Naive thymus-derived CD4-positive, alpha-beta T cell (primary cell): ENCODE measurements around the gene GBA2. TPM values are rescaled to one million over a fixed set of nuclear protein-coding genes. Genes with fewer than 3 reads are reported as not detected.

Experiments
- ATAC-seq: fragments of 150-1000 bp; cut with Tn5 transposase; 2 replicates; pipeline ENCODE4 v1.10.0; 2021; ENCODE audit warnings: mild to moderate bottlenecking, moderate library complexity
- CTCF ChIA-PET: fragments of 350-600 bp; sonication (Branson Sonifier 250); formaldehyde crosslinking; loops from one replicate; lab custom pipeline; 2021; ENCODE audit warnings: antibody characterized with exemption; lab: Charles Lee
- POLR2A ChIA-PET: fragments of 350-600 bp; sonication (Branson Sonifier 250); formaldehyde crosslinking; loops from one replicate; lab custom pipeline; 2021; ENCODE audit warnings: antibody characterized with exemption, inconsistent platforms; lab: Charles Lee
- DNase-seq, 9 donors: peaks; one replicate each; pipeline versions ENCODE4 v3.0.0 to v3.0.0-alpha.2; 2020 to 2022; ENCODE audit warnings: mixed read lengths in 1 of 9
- H3K27ac ChIP-seq: one replicate; pipeline ENCODE4 v1.7.0; 2013; ENCODE audit warnings: mild to moderate bottlenecking, low read depth, low read length, moderate library complexity
- H3K27me3 ChIP-seq, 2 donors: one replicate each; pipeline ENCODE4 v1.7.0; 2013; ENCODE audit warnings: low read length in 2 of 2, mild to moderate bottlenecking in 2 of 2, moderate library complexity in 2 of 2; ENCODE audit not compliant: control insufficient read depth in 2 of 2, insufficient read depth in 2 of 2
- H3K36me3 ChIP-seq, 3 experiments: 1 replicate in 2 of 3; 2 replicates in 1 of 3; pipeline ENCODE4 v1.7.0; 2013; ENCODE audit warnings: low read length in 3 of 3, mild to moderate bottlenecking in 3 of 3, moderate library complexity in 1 of 3; ENCODE audit not compliant: insufficient read depth in 3 of 3, control insufficient read depth in 2 of 3
- H3K4me1 ChIP-seq, 2 donors: one replicate each; pipeline ENCODE4 v1.7.0; 2013; ENCODE audit warnings: low read length in 2 of 2, mild to moderate bottlenecking in 2 of 2, moderate library complexity in 1 of 2; ENCODE audit not compliant: control insufficient read depth in 2 of 2, insufficient read depth in 2 of 2
- H3K4me3 ChIP-seq: 2 replicates; pipeline ENCODE4 v1.7.0; 2013; ENCODE audit warnings: mild to moderate bottlenecking, low read length
- H3K9me3 ChIP-seq, 3 experiments: 1 replicate in 2 of 3; 2 replicates in 1 of 3; pipeline ENCODE4 v1.7.0; 2013; ENCODE audit warnings: low read length in 3 of 3; ENCODE audit not compliant: control insufficient read depth in 2 of 3
- H3K27ac Mint-ChIP-seq, 9 donors: one replicate each; pipeline ENCODE4 v1.8.0; 2020 to 2022; ENCODE audit warnings: mixed read lengths in 9 of 9, mild to moderate bottlenecking in 8 of 9, moderate library complexity in 5 of 9, inconsistent platforms in 2 of 9
- H3K27me3 Mint-ChIP-seq, 5 donors: one replicate each; pipeline ENCODE4 v1.8.0; 2021 to 2022; ENCODE audit warnings: mixed read lengths in 5 of 5, mild to moderate bottlenecking in 1 of 5
- H3K36me3 Mint-ChIP-seq, 5 donors: one replicate each; pipeline ENCODE4 v1.8.0; 2020 to 2022; ENCODE audit warnings: mixed read lengths in 5 of 5, mild to moderate bottlenecking in 3 of 5, inconsistent platforms in 1 of 5
- H3K4me1 Mint-ChIP-seq, 7 donors: one replicate each; pipeline ENCODE4 v1.8.0; 2020 to 2022; ENCODE audit warnings: mixed read lengths in 7 of 7, mild to moderate bottlenecking in 3 of 7, inconsistent platforms in 1 of 7
- H3K4me3 Mint-ChIP-seq, 10 donors: one replicate each; pipeline ENCODE4 v1.8.0; 2020 to 2022; ENCODE audit warnings: mild to moderate bottlenecking in 10 of 10, mixed read lengths in 10 of 10, moderate library complexity in 6 of 10, inconsistent platforms in 2 of 10
- H3K9me3 Mint-ChIP-seq, 11 donors: one replicate each; pipeline ENCODE4 v1.8.0; 2020 to 2022; ENCODE audit warnings: mixed read lengths in 11 of 11, mild to moderate bottlenecking in 4 of 11, inconsistent platforms in 1 of 11, moderate library complexity in 1 of 11
- intact Hi-C, 2 donors: fragments of 100-400 bp; cut with micrococcal nuclease; formaldehyde crosslinking; loops; one replicate each; pipeline ENCODE4 v1.15.1; 2023
- polyA plus RNA-seq, 2 donors: library from polyadenylated mRNA; unstranded; fragments of 300-500 nt; fragmentation: Illumina TruSeq; gene quantifications; one replicate each; pipeline ENCODE4 v1.2.3, GENCODE V29; 2021
- total RNA-seq, 6 experiments: library from RNA in 5 of 6; stranded (reverse) in 5 of 6; gene quantifications; 1 replicate in 5 of 6; 2 replicates in 1 of 6; pipeline ENCODE4 v1.2.3 and lab custom pipeline; 2021 to 2026

The GBA2 gene
- total and polyA plus RNA-seq, 7 experiments from 2014 or later, result 18.0 to 55.4 (median 47.5) TPM

DNA sequence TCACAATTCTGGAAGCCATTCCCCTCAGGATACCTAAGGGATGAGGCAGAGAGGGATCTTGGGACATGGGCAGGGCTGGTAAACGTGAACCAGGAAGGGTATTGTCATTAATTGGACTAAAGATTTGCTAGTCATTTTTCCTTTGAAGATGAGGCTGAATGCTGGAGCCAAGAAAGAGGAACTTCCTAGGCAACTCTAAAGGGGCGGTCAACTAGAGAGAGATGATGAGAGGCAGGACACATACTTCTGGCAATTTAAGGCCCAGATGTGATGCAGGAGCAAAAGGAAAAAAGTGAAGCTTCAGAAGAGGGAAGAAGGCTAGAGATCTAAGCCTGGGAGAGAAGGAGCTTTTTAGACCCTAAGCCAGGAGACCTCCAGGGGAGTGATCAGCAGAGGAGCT, 5.6 kb downstream of the GBA2 start:
- no peak for ATAC-seq
- DNase-seq, result no peak
- no peaks in the 10 kb centered on the region for H3K9me3 ChIP-seq
- peaks cover 23% of the 10 kb centered on the region in 2 donors for H3K4me1 ChIP-seq
- ChIA-PET POLR2A (interaction anchor here (0.7 to 2.0 kb wide), 3 partner anchors 10 to 69 kb away, joined by 3 to 5 read pairs (median 3); partner anchors contain the start of genes MSMP, SPAG8 and TLN1), CTCF (interaction anchor here (0.7 kb wide), 1 partner anchor 11 kb away, joined by 3 read pairs; the partner anchor contains the start of genes CREB3 and TLN1)
- intact Hi-C loops, result no loop called here
- Mint-ChIP-seq H3K27ac (peak overlapping the region in 1 of 9 donors; percentile 1), H3K9me3 (peaks cover 0 to 2% (median 0%) of the 10 kb centered on the region in 11 donors), H3K4me3 (no peak overlapping the region), H3K4me1 (peaks cover 38 to 62% (median 50%) of the 10 kb centered on the region in 7 donors), H3K27me3 (no peaks in the 10 kb centered on the region), H3K36me3 (peaks cover 0 to 29% (median 14%) of the 10 kb centered on the region in 5 donors)
- no peaks in the 10 kb centered on the region for H3K27me3 ChIP-seq
- no peak overlapping the region for H3K4me3 ChIP-seq
- H3K36me3 ChIP-seq, result peaks cover 0 to 61% (median 0%) of the 10 kb centered on the region in 3 experiments
- no peak overlapping the region for H3K27ac ChIP-seq

DNA sequence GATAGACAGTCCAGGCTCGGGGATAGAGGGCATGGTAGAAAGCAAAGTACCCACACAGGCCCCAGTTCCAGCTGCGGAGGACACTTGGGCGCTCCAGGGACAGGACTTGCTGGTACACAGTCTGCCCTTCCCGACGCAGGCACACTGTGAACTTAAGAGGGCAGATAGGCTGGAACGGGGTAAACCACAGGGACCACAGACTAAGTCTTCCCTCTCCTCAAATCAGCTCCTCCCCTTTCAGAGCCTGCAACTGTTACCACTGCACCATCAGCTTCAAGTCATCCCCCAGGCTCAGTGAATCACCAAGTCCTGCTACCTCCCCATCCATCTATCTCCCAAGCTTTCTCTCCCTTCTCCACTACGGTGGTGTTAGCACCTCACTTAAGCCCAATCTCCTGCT, 7.3 kb downstream of the GBA2 start:
- Mint-ChIP-seq H3K9me3 (peaks cover 0 to 2% (median 0%) of the 10 kb centered on the region in 11 donors), H3K27ac (peak overlapping the region in 4 of 9 donors; percentile 6 to 82 (median 65)), H3K36me3 (peaks cover 0 to 31% (median 14%) of the 10 kb centered on the region in 5 donors), H3K4me1 (peaks cover 24 to 45% (median 34%) of the 10 kb centered on the region in 7 donors), H3K27me3 (no peaks in the 10 kb centered on the region), H3K4me3 (peak overlapping the region in 1 of 10 donors; percentile 2)
- POLR2A ChIA-PET, result interaction anchor here (1.1 kb wide), 1 partner anchor 11 kb away, joined by 3 read pairs; no protein-coding TSS in a partner anchor
- CTCF ChIA-PET, result interaction anchor here (1.1 to 1.3 kb wide), 2 partner anchors 9 to 15 kb away, joined by 3 read pairs; partner anchors contain the start of gene CREB3
- peaks cover 0 to 78% (median 8%) of the 10 kb centered on the region in 3 experiments for H3K36me3 ChIP-seq
- no peaks in the 10 kb centered on the region for H3K9me3 ChIP-seq
- no peak overlapping the region for H3K27ac ChIP-seq
- ATAC-seq, result no peak
- no peaks in the 10 kb centered on the region for H3K27me3 ChIP-seq
- peak in 1 of 9 donors; percentile 1 for DNase-seq
- no peak overlapping the region for H3K4me3 ChIP-seq
- H3K4me1 ChIP-seq, result peaks cover 7 to 9% of the 10 kb centered on the region in 2 donors
- intact Hi-C loops, result no loop called here

DNA sequence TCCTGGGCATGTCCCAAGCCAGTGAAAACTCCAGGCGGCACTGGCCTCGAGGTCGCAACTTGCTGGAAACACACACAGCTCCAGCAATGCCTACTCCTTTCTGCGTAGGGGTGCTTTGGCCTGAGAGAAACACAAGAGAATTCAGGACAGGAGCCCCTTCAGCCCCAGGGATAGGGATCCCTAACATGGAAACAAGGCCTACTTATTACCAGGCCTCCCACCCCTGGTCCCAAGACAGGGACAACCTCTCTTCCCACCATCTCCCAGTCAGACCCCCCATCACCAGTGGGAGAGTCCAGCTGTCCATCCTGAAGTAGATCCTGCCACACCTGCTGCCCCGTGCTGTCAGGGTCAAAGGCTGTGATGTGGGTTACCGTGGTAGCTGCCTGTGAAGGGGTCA, 8.8 kb downstream of the GBA2 start:
- ChIA-PET POLR2A (interaction anchor here (0.7 to 1.0 kb wide), 2 partner anchors 10 to 11 kb away, joined by 3 read pairs; no protein-coding TSS in a partner anchor), CTCF (interaction anchor here (0.8 kb wide), 1 partner anchor 142 kb away, joined by 3 read pairs; no protein-coding TSS in a partner anchor)
- peaks cover 5 to 25% (median 20%) of the 10 kb centered on the region in 5 donors for H3K36me3 Mint-ChIP-seq
- no peak for DNase-seq
- H3K9me3 Mint-ChIP-seq, result peaks cover 0 to 2% (median 0%) of the 10 kb centered on the region in 11 donors
- H3K4me3 Mint-ChIP-seq, result no peak overlapping the region
- H3K27ac Mint-ChIP-seq, result no peak overlapping the region
- peaks cover 16 to 42% (median 25%) of the 10 kb centered on the region in 7 donors for H3K4me1 Mint-ChIP-seq
- Histone ChIP-seq H3K4me1 (no peaks in the 10 kb centered on the region), H3K27ac (no peak overlapping the region), H3K27me3 (no peaks in the 10 kb centered on the region), H3K4me3 (no peak overlapping the region), H3K36me3 (peaks cover 0 to 87% (median 8%) of the 10 kb centered on the region in 3 experiments), H3K9me3 (no peaks in the 10 kb centered on the region)
- ATAC-seq, result no peak
- intact Hi-C loops, result no loop called here
- no peaks in the 10 kb centered on the region for H3K27me3 Mint-ChIP-seq

DNA sequence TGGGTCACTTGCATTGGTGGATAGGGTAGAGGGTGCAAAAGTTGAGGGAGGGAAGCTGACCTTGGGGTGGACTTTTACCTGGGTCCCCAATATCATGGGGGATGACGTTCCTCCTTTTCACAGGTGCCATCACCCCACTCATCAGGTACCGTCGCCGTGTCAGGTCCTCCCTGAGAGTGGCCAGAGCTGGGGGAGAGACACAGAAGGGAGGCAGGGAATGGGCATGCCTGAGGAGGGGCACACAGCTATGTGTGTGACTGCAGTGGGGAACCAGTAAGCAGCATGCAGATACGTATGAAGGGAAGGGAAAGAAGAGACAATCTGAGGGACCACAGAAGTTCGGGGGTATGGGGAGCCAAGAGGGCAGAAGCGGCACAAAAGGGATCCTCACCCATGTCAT, 10.1 kb downstream of the GBA2 start:
- no peak overlapping the region for H3K27ac ChIP-seq
- Mint-ChIP-seq H3K9me3 (peaks cover 0 to 2% (median 0%) of the 10 kb centered on the region in 11 donors), H3K36me3 (peaks cover 7 to 27% (median 21%) of the 10 kb centered on the region in 5 donors), H3K27me3 (no peaks in the 10 kb centered on the region), H3K4me3 (no peak overlapping the region), H3K4me1 (peaks cover 22 to 44% (median 26%) of the 10 kb centered on the region in 7 donors), H3K27ac (peak overlapping the region in 1 of 9 donors; percentile 36)
- ChIA-PET CTCF (interaction anchor here (0.6 to 5.6 kb wide), 5 partner anchors 9 to 227 kb away, joined by 3 to 61 read pairs (median 3); partner anchors contain the start of genes GBA2 and RGP1), POLR2A (interaction anchor here (0.8 to 1.6 kb wide), 3 partner anchors 10 to 15 kb away, joined by 3 to 5 read pairs (median 4); partner anchors contain the start of genes GBA2, MSMP and RGP1)
- H3K9me3 ChIP-seq, result no peaks in the 10 kb centered on the region
- intact Hi-C loops, result loop anchor here in 1 of 2 donors (10.0 kb wide), 2 partner anchors 254 to 1074 kb away; partner anchors contain the start of gene CCL27
- ATAC-seq, result no peak
- H3K4me3 ChIP-seq, result no peak overlapping the region
- peaks cover 5 to 82% (median 8%) of the 10 kb centered on the region in 3 experiments for H3K36me3 ChIP-seq
- no peaks in the 10 kb centered on the region for H3K27me3 ChIP-seq
- no peak for DNase-seq
- peaks cover 6 to 8% of the 10 kb centered on the region in 2 donors for H3K4me1 ChIP-seq

DNA sequence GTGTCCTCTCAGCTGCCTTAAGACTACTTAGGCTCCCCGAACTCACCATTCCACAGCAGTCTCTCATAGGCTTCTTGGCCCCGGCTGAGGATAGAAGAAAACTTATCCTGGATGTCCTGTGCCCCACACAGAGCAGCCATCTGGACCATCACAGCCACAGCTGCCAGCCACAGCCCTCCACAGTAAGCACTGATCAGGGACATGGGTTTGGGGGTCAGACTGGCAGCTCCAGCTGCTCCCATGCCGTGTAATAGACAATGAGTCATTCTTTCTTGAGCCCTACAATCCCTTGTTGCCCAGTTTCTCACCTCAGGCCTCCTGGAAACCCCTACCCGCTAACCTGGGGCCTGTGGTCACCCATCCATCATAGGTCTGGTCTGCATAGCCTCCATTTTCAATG, 10.8 kb downstream of the GBA2 start:
- H3K36me3 Mint-ChIP-seq, result peaks cover 2 to 20% (median 17%) of the 10 kb centered on the region in 5 donors
- H3K27ac ChIP-seq, result no peak overlapping the region
- no peak overlapping the region for H3K4me3 ChIP-seq
- POLR2A ChIA-PET, result interaction anchor here (1.6 kb wide), 1 partner anchor 10 kb away, joined by 5 read pairs; the partner anchor contains the start of genes GBA2 and RGP1
- H3K4me1 Mint-ChIP-seq, result peaks cover 20 to 41% (median 30%) of the 10 kb centered on the region in 7 donors
- no peak overlapping the region for H3K4me3 Mint-ChIP-seq
- ATAC-seq, result no peak
- intact Hi-C loops, result loop anchor here in 1 of 2 donors (10.0 kb wide), 2 partner anchors 253 to 1073 kb away; partner anchors contain the start of gene CCL27
- H3K27ac Mint-ChIP-seq, result peak overlapping the region in 1 of 9 donors; percentile 11
- peaks cover 13 to 15% of the 10 kb centered on the region in 2 donors for H3K4me1 ChIP-seq
- peaks cover 5 to 74% (median 8%) of the 10 kb centered on the region in 3 experiments for H3K36me3 ChIP-seq
- H3K9me3 Mint-ChIP-seq, result peaks cover 0 to 2% (median 0%) of the 10 kb centered on the region in 11 donors
- H3K27me3 ChIP-seq, result no peaks in the 10 kb centered on the region
- CTCF ChIA-PET, result interaction anchor here (1.0 to 5.6 kb wide), 5 partner anchors 9 to 88 kb away, joined by 3 to 61 read pairs (median 3); partner anchors contain the start of genes GBA2 and RGP1
- no peaks in the 10 kb centered on the region for H3K9me3 ChIP-seq
- no peaks in the 10 kb centered on the region for H3K27me3 Mint-ChIP-seq
- no peak for DNase-seq

DNA sequence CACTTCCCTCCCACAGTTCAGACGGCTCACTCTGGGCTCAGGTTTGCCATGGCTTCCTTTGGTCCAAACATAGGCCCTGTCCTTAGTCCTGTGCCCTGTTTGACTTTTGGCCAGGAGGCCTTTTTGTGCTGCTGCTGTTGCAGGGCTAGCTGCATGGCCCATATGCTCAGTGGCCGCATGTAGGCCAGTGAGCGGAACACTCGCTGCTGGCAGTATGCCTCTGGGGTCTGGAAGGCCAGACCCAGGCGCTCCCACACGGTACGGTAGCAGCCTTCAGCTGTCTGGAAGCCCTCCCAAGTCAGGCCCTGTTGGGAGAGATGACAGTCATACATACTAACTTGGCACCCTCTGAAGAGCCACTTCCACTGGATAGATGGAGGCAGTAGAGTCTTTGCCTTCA, 11.9 kb downstream of the GBA2 start:
- H3K27ac ChIP-seq, result no peak overlapping the region
- Mint-ChIP-seq H3K9me3 (peaks cover 0 to 2% (median 0%) of the 10 kb centered on the region in 11 donors), H3K4me3 (no peak overlapping the region), H3K27me3 (no peaks in the 10 kb centered on the region), H3K36me3 (peaks cover 0 to 20% (median 13%) of the 10 kb centered on the region in 5 donors), H3K4me1 (peaks cover 20 to 41% (median 28%) of the 10 kb centered on the region in 7 donors), H3K27ac (peak overlapping the region in 1 of 9 donors; percentile 55)
- peaks cover 18 to 21% of the 10 kb centered on the region in 2 donors for H3K4me1 ChIP-seq
- ChIA-PET POLR2A (interaction anchor here (2.3 to 7.2 kb wide), 3 partner anchors 12 to 89 kb away, joined by 8 to 89 read pairs (median 24); partner anchors contain the start of genes GBA2, RGP1 and SIT1), CTCF (interaction anchor here (0.9 to 5.6 kb wide), 6 partner anchors 11 to 145 kb away, joined by 3 to 61 read pairs (median 4); partner anchors contain the start of genes GBA2 and RGP1)
- peaks cover 5 to 68% (median 8%) of the 10 kb centered on the region in 3 experiments for H3K36me3 ChIP-seq
- H3K27me3 ChIP-seq, result no peaks in the 10 kb centered on the region
- no peak overlapping the region for H3K4me3 ChIP-seq
- ATAC-seq (no peak), DNase-seq (no peak)
- no peaks in the 10 kb centered on the region for H3K9me3 ChIP-seq
- intact Hi-C loops, result loop anchor here in 1 of 2 donors (10.0 kb wide), 2 partner anchors 252 to 1072 kb away; partner anchors contain the start of gene CCL27
